Measurements from ENCODE around the gene TPD52L1.

DNA sequence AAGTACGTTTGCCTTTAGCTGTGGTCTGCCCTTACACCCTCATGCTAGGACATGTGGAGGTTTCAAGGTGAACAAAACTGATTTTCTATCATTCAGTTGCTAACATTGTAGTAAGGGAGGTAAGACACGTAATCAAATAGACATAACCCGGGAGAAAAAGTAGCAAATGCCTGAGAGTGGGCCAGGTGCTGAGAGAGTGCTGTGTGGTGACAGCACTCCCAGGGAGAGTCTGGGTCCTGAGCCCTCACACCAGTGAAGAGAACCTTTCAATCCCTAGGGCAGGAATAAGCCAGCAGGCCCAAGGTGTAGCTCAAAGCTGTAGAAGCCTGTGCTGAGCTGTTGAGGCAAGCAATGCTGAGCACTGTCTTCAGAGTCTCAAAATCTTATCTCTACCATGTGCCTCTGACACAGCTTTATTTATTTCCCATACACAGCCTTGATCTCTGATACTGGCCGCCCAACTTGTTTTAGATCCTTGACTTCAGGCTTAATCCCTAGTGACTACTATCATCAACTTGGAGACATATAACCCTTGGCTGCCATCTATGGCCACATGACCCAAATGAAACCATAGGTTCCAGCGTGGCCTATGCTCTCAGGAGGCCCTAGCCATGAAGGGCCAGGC is 55.2 kb downstream of the TPD52L1 start:
- TF ChIP-seq, protein P1, sequence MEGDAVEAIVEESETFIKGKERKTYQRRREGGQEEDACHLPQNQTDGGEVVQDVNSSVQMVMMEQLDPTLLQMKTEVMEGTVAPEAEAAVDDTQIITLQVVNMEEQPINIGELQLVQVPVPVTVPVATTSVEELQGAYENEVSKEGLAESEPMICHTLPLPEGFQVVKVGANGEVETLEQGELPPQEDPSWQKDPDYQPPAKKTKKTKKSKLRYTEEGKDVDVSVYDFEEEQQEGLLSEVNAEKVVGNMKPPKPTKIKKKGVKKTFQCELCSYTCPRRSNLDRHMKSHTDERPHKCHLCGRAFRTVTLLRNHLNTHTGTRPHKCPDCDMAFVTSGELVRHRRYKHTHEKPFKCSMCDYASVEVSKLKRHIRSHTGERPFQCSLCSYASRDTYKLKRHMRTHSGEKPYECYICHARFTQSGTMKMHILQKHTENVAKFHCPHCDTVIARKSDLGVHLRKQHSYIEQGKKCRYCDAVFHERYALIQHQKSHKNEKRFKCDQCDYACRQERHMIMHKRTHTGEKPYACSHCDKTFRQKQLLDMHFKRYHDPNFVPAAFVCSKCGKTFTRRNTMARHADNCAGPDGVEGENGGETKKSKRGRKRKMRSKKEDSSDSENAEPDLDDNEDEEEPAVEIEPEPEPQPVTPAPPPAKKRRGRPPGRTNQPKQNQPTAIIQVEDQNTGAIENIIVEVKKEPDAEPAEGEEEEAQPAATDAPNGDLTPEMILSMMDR (IDR thresholded peaks at IDR 0.05): no peak
- no peak for TF ChIP-seq ZFX (IDR thresholded peaks at IDR 0.05; ENCODE audit: borderline replicate concordance)

Data from 22Rv1 (cell line).